ACHN (cell line): ENCODE data around the gene BPI.
"Not testable (repeated sequence)": the region's sequence is repeated elsewhere in the genome, so short reads cannot be mapped to it uniquely, and the experiment has no call there.

Source experiments
- DNase-seq: peaks from one replicate; pipeline ENCODE4 v3.0.0-alpha.2; 2015
- in situ Hi-C: cut with HindIII; loops from 2 replicates; pipeline ENCODE4 v1.10.0; 2017; ENCODE audit warnings: low sequenced_read_pairs, low pct_ligation_motif_present, low pct_unique_long_range_greater_than_20kb

Gene BPI

DNA sequence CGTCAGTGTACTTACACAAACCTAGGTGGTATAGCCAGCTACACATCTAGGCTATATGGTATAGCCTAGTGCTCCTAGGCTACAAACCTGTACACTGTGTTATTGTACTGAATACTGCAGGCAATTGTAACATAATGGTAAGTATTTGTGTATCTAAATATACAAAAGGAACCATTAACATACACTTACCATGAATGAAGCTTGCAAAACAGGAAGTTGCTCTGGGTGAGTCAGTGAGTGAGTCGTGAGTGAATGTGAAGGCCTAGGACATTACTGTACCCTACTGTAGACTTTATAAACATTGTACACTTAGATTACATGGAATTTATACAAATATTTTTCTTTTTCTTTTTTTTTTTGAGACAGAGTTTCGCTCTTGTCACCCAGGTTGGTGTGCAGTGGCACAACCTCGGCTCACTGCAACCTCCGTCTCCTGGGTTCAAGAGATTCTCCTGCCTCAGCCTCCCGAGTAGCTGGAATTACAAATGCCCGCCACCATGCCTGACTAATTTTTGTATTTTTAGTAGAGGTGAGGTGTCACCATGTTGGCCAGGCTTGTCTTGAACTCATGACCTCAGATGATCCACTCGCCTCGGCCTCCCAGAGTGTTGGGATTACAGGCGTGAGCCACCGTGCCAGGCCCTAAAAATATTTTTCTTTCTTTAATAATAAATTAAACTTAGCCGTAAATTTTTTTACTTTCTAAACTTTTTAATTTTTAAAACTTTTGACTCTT, 28.0 kb upstream of the BPI start:
- in situ Hi-C loops = no loop called here
- DNase-seq = peak; percentile 22

GRCh38 chr20:38277285-38277684, 26.7 kb upstream of the BPI start:
- in situ Hi-C loops = no loop called here
- DNase-seq = no peak

GRCh38 chr20:38277691-38278090, 26.3 kb upstream of the BPI start:
- in situ Hi-C loops = no loop called here
- DNase-seq = no peak

DNA sequence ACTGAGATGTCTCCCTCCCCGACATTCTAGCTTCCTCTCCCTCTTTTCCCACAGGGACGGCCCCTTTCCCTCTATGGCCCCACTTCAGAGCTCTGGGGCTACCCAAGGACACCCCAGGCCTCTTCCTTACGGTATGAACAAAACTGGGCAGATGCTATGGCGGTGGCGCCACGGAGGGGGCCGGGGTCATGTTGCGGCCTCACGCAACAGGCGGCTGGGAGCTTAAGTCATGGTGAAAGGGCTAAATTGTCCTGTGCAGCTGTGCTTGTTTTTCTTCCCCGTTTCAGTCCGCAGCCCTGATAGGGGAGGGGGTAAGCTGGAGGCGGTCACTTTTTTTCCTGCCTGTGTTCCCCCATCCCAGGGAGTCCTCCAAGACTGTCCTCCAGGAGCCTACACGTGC, 25.8 kb upstream of the BPI start:
- in situ Hi-C loops = no loop called here
- DNase-seq = no peak

GRCh38 chr20:38278763-38279162, 25.2 kb upstream of the BPI start:
- in situ Hi-C loops = no loop called here
- no peak for DNase-seq

DNA sequence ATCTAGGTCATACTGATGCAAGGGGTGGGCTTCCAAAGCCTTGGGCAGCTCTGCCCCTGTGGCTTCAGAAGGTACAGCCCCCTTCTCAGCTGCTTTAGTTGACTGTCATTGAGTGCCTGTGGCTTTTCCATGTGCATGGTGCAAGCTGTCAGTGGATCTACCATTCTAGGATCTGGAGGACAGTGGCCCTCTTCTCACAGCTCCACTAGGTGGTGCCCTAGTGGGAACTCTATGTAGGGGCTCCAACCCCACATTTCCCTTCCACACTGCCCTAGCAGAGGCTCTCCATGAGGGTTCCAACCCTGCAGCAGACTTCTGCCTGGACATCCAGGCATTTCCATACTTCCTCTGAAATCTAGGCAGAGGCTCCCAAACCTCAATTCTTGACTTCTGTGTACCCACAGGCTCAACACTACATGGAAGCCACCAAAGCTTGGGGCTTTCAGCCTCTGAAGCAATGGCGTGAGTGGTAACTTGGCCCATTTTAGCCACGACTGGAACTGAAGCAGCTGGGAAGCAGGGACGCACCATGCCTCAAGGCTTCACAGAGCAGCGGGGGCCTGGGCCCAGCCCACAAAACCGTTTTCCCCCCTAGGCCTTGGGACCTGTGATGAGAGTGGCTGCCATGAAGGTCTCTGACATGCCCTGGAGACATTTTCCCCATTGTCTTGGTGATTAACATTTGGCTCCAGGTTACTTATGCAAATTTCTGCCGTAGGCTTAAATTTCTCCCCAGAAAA, 22.6 kb upstream of the BPI start:
- in situ Hi-C loops, DNase-seq: not testable (repeated sequence)

DNA sequence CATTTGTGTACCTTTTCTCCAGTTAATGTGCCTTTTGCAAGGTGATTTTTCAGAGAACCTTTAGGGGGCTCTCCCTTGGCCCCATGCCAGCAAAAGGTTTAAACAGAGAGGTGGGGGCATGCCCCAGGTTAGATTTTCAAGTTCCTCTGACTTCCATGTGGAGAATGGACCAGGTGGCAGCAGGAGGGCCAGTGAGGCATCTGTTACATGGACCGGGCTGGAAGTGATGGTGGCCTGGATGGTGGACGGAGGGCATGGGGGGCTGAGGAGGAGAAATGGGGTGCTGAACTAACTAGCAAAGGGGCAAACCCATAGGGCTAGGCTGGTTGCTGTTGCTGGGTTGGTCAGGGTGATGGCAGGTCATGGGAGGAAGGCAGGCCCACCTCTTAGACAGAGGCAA, 20.7 kb upstream of the BPI start:
- in situ Hi-C loops = no loop called here
- DNase-seq = no peak

DNA sequence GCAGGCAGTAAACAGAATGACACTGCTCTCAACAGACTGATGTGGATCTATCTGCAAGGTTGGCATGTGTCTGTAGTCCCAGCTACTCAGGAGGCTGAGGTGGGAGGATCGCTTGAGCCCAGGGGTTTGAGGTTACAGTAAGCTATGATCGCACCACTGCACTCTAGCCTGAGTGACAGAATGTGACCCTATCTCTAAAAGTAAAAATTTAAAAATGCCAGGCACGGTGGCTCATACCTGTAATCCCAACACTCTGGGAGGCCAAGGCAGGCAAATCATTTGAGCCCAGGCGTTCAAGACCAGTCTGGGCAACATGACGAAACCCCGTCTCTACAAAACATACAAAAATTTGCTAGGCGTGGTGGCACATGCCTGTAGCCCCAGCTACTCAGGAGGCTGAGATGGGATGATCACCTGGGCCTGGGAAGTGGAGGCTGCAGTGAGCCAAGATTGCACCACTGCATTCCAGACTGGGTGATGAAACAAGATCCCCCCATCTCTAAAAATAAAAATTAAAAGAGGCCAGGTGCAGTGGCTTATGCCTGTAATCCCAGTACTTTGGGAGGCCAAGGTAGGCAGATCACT, 19.8 kb upstream of the BPI start:
- in situ Hi-C loops, DNase-seq: not testable (repeated sequence)

DNA sequence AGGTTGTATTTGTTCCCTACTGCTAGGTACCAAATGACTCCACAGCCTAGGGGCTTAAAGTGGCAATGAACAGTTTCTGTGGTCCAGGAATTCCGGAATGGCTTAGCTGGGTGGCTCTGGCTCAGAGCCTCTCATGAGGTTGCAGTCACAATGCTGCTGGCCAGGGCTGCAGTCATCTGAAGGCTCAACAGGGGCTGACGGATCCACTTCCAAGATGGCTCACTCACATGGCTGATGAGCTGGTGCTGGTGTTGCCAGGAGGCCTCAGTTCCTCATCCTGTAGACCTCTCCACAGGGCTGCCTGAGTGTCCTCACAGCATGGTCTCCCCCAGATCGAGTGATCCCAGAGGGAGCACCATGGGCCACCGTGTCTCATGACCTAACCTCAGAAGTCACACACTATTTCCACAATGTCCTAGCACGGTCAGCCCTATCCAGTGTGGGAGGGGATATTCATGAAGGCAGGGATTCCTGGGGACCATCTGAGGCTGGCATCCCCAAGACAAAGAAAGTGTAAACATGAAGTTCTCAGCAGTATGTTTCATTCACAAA, 19.0 kb upstream of the BPI start:
- in situ Hi-C loops = no loop called here
- no peak for DNase-seq

- DNase-seq = no peak
- in situ Hi-C loops = no loop called here
Measured at GRCh38 chr20:38286586-38287531, 17.1 kb upstream of the BPI start.

DNA sequence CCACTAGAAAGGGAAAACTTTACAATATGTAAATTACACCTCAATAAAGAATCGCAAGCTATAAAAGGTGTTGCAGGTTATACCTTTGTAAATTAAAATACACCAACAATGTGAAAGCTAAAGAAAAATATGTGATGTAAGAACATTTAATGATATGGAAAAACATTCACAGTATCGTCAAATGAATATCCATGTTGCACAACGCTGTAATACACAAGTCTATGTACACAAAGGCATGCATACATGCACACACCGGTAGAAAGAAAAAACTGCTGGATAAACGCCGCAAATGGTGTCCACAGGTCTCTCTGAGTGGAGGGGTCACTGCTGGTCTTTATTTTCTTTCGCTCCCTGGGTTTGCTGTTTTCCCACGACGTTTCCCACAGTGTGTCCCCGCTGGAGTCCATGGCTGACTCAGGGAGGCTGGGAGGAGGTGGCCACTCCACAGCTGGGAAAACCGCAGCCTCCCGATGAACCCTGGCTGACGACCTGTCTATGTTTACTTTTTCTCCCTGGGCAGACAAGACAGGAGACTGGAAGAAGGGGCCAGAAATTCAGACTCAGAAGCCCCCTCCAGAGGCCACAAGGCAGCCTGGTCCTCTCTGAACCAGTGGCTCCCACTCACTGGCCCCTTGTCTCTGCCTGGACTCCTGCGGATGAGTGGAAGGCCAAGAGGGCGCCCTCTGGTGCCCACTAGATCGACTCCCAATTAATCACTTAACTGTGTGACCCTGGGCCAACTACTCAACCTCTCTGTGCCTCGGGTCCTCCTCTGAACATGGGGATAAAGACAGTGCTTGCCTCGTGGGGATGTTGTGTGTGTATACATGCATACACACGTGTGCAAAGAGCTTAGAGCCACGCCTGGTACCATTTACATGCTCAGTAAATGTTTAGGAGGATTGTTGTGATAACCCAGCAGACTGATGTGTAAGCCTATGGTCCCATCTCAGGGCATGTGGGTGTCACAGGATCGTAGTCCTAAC, 12.8 kb upstream of the BPI start:
- in situ Hi-C loops = no loop called here
- DNase-seq = peak; percentile 27

DNA sequence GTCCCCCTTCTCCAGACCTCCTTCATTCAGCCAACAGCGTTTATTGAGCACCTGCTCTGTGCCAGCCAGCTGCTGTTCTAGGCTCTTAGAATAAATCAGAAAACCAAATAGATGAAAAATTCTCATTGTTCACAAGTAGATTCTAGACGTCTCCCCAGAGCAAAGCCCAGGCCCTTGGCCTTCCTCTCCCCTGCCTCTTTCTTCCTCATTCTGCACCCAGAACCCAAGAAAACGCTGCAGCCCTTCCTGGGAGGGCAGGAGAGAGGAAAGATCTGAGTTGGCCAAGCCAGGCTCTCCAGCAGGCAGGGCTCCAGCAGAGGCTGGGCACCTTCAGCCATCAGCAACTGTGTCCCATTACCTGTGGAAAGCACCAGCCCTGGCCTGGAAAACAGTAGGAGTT, 12.0 kb upstream of the BPI start:
- in situ Hi-C loops = no loop called here
- DNase-seq = no peak

GRCh38 chr20:38293491-38294065, 10.4 kb upstream of the BPI start:
- no peak for DNase-seq
- in situ Hi-C loops = no loop called here

- no peak for DNase-seq
- in situ Hi-C loops = no loop called here
Measured at GRCh38 chr20:38294076-38294591, 9.8 kb upstream of the BPI start.

DNA sequence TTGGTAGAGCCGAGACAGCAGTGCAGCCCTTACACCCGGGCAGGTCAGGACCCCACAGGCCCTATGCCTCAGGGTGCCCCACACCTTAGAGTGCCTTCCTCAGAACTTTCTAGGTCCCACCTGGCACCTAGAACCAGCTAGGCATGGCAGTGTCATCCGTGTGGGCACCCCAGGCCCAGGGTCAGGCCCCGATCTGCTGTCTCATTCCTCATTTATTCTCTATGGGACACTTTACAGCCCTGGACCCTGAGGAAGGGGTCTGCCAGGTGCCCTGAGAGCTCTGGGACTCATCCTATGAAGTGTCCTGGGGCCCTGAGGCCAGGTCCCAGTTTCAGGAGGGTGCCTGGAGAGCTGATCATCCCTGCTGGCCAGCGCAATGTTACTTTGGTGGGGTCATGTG, 8.1 kb upstream of the BPI start:
- in situ Hi-C loops = no loop called here
- no peak for DNase-seq

DNA sequence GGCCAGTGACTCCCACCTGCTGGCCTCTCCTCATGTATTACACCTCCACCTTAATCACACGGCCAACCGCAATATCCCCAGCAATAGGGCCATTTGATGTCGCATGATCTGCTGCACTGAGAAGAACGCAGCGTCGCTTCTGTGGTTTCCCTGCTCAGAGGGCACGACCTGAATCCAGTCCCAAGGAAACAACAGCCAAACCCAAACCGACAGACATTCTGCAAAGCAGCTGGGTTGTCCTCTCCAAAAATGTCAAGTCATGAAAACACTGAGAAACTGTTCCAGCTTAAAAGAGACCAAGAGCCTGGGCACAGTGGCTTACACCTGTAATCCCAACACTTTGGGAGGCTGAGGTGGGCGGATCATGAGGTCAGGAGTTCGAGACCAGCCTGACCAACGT, 7.5 kb upstream of the BPI start:
- in situ Hi-C loops = no loop called here
- no peak for DNase-seq
